ENCODE results near the gene SPATA18.
"Not testable (repeated sequence)": the region's sequence is repeated elsewhere in the genome, so short reads cannot be mapped to it uniquely, and the experiment has no call there.

SPATA18 gene

DNA sequence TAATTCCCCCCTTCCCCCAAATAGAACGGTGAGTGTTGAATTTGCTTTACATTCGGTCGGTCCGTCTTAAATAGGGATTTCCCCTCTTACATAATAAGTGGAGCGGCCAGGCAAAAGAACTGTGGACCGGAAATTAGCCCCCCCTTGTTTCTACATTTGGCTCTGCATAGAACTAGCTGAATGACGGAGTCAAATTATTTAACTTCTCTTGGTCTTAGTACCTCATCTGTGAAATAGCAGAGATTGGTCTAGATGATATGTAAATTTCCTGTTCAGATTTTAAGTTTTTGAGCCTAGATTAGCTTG, 1.3 kb downstream of the SPATA18 start:
- no peak for DNase-seq

DNA sequence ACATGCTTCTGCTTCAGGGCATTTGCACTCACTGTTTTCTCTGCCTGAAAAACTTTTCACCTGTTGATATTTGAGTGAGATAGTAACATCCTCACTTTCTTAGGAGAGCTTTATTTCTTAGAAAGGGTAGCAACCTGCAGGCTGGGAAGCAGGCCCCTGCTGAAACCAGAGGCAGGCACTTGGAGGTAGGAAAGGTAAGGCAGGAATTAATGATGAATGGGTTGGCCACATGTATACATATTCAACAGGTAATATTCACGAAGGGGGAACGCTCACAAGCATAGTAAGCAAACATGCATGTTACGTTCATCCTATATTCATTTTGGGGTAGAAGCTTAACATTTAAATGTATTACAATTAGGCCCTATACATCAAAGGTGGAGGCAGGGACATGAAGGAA, 3.1 kb downstream of the SPATA18 start:
- DNase-seq: no peak

DNA sequence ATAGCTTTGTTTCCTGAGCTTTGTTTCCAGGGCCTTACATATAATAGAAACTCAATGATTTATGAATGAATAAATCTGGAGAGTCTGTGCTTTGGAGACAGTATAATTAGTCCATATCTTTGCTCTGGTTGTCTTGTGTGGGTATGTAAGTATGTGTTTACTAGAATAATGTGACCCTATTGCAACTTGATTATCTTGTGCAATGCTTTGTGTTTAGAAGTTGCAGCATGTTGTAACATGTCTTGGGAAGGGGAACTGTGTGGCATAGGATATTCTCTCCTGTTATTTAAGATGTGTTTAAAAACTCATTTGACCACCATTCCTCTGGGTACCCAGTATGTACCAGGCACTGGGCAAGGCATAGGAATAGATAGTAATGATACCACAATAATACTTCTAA, 6.1 kb downstream of the SPATA18 start:
- DNase-seq: no peak

DNA sequence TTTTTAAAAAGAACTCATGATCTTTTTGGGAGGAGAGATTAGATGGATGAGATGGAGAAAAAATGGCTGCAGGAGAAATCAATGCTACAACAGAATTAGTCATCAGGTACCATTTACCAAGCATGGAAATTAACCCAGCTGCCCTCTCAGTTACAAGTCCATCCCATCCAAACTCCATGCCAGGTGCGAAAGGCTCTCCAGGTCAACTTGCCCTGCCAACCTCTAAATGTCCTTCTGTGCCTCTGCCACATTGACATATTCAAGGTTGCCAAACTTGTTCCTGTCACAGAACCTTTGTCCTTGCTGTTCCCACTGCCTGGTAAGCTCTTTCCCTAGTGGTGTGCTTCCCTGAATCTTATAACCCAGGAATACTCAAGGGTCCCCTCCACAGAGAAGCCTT, 7.2 kb downstream of the SPATA18 start:
- no peak for DNase-seq

DNA sequence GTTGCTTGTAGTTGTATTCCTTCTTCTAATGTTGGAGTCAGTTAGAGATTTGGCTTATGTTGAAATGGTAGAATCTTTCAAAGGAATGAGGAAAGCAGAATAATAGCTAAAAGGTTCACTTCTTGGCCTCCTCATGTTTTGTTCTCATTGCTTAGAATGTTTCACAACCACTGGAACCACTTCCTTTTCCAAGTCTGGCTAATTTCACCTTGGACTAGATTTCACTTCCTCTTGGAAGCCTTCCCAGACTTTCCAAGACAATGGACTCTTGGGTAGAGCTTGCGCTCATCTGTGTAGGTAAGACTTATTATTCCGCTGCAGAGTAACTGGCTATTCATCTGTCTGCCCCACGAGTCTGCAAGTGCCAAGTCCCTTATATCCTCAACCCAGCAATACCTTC, 8.3 kb downstream of the SPATA18 start:
- DNase-seq: no peak

DNA sequence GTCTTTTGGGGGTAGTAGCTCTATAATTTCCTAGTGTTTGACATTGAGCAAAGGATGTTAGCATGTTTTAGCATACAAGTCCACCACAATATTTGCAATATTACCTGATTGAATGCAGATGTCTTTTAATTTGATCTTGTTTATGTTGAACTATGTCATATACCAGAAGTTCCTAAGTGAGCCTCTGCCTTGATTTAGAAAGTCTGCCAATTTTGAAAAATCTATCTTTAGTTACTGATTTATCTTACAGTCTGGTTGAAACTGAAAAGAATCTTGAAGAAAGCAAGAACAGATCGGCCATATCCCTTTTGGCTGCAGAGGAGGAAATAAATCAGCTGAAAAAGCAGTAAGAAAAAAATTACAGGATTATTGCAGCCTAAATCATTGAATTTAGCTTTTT, 18.5 kb downstream of the SPATA18 start:
- DNase-seq: no peak

DNA sequence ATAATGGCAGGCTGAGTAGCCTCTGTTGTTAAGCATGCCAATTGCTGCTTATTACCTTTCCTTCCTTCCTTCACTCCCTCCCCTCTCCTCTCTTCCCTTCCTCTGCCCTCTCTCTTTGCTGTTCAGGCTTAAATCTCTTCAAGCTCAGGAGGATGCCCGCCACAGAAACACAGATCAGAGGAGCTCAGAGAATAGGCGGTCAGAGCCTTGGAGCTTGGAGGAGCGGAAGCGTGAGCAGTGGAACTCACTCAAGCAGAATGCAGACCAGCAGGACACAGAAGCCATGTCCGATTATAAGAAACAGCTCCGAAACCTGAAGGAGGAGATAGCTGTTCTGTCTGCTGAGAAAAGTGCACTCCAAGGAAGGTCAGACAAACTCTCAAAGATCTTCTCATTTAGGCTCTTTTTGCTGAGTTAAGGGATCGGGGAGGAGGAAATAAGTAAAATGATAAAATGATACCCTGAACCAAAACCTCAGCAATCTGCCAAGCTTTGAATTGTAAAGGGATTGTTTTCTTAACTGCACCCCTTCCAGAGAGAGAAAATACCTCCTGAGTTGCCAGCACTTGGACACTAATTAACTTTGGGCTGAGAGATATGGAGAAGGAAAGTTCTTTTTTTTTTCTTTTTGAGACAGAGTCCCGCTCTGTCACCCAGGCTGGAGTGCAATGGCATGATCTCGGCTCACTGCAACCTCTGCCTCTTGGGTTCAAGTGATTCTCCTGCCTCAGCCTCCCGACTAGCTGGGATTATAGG, 20.9 kb downstream of the SPATA18 start:
- no peak for DNase-seq

DNA sequence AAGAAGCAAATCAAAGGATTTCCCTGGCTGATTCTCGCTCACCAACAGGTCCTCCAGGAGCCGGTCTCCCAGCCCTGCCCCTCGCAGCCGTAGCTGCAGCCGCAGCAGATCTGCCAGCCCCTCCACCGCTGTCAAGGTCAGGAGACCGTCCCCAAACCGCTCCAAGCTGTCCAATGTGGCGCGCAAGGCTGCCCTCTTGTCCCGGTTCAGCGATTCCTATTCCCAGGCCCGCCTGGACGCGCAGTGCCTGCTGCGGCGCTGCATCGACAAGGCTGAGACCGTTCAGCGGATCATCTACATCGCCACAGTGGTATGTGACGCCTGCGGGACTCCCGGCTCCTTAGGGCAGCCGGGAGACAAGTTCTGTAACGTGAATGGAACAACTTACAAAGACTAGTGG, 25.6 kb downstream of the SPATA18 start:
- DNase-seq: no peak

DNA sequence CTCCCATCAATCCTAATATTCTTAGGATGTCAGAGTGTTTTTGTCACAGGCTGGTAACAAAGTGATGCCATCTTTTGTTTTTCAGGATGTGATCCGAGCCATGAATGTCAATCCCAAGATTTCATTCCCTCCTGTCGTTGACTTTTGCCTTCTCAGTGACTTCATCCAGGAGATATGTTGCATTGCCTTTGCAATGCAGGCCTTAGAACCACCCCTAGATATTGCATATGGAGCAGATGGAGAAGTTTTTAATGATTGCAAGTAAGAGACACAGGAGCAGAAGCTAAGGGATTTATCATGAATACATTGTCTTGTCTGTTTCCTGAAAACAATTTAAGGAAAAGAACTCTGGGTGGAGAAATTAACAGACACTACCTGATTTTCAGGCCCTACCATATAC, 28.6 kb downstream of the SPATA18 start:
- no peak for DNase-seq

DNA sequence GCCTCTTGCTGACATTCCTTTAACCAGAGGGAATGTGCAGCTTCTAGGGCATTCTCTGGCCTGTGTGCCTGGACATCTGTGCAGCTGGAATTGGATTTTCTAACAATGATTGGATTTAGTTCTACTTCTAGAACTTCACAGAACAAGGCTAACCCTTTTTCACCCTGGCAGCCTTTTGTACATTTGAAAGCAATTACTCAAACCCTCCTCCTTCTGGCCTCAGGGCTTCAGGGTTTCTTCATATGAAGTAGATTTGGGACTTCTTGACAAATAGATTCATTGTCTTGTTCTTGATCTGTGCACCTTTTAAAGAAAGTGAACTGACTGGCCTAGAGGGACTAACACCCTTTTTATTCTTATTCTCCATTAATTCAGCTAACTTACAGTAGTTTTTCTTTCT, 30.1 kb downstream of the SPATA18 start:
- no peak for DNase-seq

DNA sequence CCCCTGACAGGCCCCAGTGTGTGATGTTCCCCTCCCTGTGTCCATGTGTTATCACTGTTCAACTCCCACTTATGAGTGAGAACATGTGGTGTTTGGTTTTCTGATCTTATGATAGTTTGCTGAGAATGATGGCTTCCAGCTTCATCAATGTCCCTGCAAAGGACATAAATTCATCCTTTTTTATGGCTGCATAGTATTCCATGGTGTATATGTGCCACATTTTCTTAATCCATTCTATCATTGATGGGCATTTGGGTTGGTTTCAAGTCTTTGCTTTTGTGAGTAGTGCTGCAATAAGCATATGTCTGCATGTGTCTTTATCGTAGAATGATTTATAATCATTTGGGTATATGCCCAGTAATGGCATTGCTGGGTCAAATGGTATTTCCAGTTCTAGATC, 35.3 kb downstream of the SPATA18 start:
- DNase-seq: not testable (repeated sequence)

DNA sequence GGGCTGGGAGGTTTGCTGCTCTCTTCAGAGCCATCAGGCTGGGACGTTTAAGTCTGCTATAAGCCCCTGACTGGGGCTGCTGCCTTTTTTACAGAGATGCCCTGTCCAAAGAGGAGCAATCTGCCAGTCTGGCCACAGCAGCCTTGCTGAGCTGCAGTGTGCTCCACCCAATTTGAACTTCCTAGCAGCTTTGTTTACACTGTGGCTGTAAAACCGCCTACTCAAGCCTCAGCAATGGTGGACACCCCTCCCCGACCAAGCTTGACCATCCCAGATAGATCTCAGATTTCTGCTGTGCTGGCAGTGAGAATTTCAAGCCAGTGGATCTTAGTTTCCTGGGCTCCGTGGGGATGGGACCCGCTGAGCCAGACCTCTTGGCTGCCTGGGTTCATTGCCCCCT, 40.7 kb downstream of the SPATA18 start:
- DNase-seq: no peak

DNA sequence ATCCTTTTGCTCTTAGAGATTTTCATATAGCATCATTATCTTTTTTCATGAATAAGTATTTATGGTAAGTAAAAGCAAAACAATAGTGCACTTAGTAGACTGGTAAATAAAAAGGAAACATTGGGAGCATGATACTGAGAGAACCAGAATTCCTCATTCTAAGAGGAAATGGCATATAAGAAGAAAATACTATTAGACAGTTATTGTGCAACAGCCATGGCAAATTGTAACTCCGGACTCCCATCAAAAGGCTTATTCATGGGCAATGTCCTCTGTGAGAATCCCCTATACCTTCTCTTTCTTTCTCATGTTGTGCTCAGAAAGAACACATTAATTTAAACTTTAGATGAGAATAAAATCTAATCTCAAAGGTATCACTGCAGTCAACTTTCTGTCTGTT, 42.4 kb downstream of the SPATA18 start:
- no peak for DNase-seq

DNA sequence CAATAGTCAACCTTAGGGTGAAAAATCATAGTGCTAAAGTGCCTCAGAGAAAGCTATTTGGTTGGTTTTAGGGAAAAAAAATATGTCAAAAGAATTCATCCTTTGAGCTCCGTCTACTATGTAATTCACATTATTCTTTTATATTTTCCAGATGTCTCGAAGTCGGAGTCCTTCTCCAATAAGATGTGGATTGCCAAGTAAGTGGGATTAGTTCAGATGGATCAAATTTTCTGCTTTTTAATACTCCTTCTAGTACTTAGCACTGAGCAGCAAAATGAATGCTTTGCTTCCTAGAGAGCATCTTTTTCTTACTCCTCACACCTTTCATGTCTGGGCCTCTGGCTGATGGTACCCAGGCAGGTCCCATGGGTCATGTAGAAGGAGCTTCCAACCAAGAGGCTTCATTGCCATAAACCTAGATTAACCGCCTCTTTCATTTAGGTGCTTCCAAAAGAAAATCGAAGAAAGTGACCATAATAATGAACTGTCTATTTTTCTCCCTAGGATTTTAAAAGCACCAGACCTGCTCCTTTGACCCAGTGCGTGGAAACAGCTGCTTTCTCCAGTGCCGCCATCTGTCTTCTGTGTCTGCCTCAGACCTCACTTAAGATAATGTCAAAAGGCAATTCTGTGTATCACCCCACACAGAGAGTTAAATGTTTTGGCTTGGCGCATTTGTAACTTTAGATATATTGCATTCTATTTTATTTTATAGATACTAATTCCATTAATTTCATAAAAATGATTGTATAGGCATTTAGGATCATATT, 43.5 kb downstream of the SPATA18 start:
- DNase-seq: no peak

DNA sequence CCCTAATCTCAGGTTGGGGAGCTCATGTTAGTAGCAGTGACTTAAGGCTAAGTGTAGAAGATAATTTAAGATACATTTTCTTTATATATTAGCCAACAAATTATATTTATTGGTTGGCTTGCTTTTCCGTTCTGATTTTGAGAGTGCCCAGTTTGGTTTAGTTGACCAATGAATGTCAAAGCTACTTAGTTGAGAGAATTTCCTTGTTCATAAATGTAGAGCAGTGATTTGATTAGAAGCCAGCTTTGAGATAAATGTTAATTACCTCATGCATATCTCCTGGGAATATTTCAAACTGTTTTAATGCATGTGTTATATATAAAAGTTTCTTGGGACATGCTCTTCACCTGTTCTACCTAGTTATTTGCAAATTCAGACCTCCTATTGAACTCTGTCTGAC, 44.3 kb downstream of the SPATA18 start:
- no peak for DNase-seq

DNA sequence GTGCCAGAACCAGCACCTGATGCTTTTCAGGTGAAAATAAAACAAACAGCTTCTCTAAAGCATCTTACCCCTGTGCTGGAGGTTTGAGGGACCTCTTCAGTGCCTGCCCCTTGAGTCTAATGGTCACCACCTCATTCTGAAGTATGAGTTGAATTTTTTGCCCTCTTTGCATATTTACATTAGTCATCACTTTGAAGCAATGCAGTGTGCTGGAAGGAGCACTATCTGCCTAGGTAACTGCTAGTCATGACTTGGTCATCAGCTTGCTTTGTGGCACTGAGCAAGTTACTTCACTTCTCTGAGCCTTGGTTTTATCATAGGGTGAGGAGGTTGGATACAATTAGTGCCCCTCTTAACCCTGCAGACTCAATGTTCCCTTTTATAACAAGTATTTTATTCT, 44.9 kb downstream of the SPATA18 start:
- DNase-seq: no peak

DNA sequence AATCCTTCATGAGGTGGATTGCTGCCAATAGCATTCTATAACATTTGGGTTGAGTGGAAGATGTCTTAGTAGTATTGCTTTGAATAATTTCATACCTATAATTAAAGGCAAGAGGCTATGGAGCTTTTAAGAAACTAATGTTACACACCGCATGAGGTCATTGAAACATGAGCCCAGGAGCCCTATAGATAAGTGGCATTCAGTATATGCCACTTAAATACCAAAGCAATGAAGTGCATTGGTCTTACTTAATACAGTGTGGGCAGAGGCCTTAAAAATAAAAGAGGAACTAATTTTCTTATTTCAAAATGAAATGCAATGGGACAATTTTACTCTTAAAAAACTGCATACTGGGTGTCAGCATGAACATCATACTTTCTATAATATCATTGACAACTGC, 47.5 kb downstream of the SPATA18 start:
- DNase-seq: no peak

DNA sequence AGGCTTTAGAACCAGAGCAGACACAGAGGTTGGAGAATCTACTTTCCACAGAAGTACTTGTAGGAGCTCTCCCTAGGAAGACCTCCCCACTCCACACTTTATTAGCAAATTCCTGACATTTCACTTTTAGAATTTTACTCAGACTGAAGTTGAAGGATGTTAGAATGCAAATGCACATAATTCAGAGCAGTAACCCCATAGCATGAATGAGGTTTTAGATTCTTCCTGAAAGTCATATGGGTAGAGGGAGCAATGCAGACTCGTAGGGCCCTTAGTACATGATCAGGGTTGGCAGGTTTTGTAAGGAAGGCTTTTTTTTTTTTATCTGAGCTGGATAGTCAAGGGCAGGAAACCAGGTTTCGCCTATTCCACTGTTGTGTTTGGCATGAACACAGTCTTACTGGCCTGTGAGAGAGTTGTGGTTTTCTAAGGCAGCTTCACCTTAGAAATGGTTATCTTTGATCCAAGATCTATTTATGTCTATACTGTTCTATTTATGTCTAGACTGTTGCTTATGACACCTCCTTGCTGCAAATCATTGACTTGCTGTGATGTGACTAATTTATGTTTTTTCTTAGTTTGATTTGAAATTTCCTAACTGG, 48.9 kb downstream of the SPATA18 start:
- no peak for DNase-seq

DNA sequence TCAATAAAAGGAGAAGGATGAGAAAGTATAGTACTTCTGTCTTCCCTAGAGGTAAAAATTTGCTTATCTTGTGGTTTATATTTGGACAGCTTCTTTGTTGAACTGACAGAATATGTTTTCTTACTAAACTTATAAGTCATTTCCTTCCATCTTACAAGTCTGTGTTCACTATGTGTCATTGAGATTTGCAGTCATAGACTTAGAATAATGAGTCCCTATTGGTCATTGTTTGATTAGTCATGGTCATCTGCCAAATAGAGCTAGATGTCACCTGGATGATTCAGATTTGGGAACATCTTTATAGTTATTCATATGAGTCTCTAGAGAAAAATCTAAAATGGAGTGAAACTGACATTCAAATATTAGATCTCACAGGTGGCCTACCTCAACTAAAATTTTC, 51.5 kb downstream of the SPATA18 start:
- DNase-seq: no peak

DNA sequence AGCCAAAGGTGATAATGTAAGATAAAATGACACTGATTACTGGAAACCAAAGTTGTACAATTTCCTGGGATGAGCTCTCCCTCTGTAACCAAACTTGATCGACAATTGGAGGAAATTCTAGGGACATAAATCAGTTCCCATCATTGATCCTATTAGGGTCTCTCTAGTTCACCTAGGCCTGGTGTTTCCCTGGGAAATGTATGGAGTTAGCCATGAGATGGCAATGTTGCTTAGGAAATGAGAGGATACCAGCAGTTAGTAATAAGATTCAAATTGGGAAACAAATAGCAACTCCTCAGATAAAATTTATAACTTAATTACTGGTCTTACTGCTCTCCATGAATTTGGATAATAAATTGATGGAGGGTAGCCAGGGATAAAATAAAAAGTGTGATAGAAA, 52.2 kb downstream of the SPATA18 start:
- DNase-seq: no peak

DNA sequence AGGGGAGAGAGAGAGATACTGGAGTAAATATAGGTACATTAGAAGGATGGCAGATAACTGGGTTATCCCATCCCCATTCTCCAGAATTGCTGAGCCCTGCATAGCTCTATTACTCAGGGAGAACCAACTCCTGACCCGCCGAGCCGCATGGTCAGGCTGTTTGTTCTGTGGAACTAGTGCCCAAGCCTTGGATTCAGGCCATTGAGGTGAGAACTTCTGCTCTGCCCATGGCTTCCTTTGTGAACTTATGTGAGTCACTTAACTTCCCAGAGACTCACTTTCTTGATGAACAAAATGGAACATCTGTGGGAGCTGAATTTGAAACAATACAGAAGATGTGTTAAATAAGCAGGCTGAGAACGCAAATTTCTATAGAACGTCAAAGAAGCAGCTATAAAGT, 54.2 kb downstream of the SPATA18 start:
- no peak for DNase-seq

DNA sequence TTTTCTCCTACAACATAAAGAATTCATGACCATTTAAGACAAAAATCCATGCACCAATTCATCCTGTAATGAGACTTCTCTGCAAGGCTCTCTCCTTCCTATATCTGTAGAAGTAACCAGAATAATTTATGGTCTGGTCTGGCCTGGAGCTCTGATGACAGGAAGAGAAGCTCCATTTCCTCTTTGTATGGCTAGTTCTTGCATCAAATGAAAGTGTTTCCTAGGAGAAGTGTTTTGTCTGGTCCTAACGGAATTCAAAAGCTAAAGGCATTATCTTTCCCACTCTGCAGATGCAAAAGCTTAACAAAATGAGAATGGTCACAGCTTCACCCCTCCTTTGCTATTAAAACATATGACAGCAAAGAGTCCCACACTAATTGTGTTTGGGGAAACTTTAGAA, 55.1 kb downstream of the SPATA18 start:
- DNase-seq: no peak

DNA sequence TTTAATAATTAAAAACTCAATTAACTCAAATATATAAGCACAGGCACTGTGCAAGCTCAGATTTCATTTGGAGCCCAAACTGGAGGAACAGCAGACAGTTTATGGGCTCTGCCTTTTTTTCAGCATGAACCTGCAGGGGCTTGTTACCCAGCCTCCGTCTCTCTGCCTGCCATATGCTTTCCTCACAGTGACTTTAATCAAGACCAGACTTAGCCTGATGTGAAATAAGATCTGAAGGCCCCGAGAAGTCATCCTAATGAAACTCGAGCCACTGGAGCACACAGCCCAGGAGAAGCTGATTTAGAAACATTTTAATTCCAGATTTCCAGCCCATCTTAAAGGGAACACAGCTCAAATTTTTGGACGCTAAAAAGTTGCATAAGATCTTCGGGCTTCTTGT, 55.6 kb downstream of the SPATA18 start:
- no peak for DNase-seq

DNA sequence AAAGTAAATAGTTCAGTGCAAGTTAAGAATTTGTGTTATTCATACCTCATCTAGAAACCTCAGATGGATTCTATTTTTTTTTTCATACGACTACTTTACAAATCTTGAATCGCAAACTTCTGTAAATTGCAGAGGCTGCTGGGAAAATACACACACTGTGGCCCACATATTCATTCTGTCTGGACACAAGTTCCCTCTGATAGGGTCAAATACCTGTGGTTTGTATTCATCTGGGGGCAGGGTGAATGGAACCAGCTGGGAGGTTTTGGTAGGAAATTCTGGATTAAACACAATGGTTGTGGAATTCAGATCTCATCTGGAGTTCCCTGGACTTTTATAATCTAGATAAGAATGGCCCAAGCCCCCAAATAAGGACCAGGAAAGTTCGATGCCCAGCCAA, 56.2 kb downstream of the SPATA18 start:
- DNase-seq: no peak

DNA sequence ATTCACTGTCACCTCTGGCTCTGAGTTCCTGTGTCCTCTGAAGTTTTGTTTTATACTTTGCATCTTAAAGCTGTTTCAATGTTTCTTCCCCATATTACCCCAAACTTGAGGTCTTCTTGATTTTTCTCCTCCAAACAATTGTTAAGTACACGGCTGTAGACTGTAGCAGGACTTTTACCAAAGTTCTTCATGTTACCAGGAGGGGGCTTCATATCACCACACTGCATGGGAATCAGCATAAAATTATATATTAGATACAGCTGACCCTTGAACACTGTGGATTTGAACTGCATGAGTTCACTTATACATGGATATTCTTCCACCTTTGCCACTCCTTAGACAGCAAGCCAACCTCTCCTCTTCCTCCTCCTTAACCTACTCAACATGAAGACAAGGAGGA, 56.6 kb downstream of the SPATA18 start:
- no peak for DNase-seq
